HepG2 (cell line): Measurements from ENCODE around the gene KRT6B.

Experiments
- CHD4 ChIP-seq: fragments of 200-600 bp; sonication (generic); IDR thresholded peaks from 2 replicates; pipeline ENCODE4 v1.7.0; 2017; ENCODE audit warnings: mild to moderate bottlenecking, low read length, borderline replicate concordance
- EZH2 ChIP-seq: conservative IDR thresholded peaks from 2 replicates; pipeline ENCODE4 v1.6.1; 2012; ENCODE audit warnings: mild to moderate bottlenecking, low read depth, low read length, moderate library complexity
- FOXM1 ChIP-seq: sonication (generic); formaldehyde crosslinking; IDR thresholded peaks from 2 replicates; pipeline ENCODE4 v1.5.0; 2020; ENCODE audit warnings: missing genetic modification reagents
- MAFG ChIP-seq: sonication (generic); formaldehyde crosslinking; IDR thresholded peaks from 2 replicates; pipeline ENCODE4 v1.5.1; 2020; ENCODE audit warnings: mild to moderate bottlenecking, missing genetic modification reagents
- NR3C1 ChIP-seq: sonication (generic); formaldehyde crosslinking; IDR thresholded peaks from 2 replicates; pipeline ENCODE4 v1.4.0; 2020; ENCODE audit warnings: missing genetic modification reagents
- SPEN ChIP-seq: sonication (generic); formaldehyde crosslinking; IDR thresholded peaks from 2 replicates; pipeline ENCODE4 v1.5.1; 2020; ENCODE audit warnings: low read depth, mild to moderate bottlenecking, missing genetic modification reagents
- TF ChIP-seq, protein P1 (sequence below): sonication (generic); formaldehyde crosslinking; IDR thresholded peaks from 2 replicates; pipeline ENCODE4 v1.5.0; 2020; ENCODE audit warnings: mild to moderate bottlenecking, missing genetic modification reagents, moderate library complexity
- TF ChIP-seq, protein P2 (sequence below): sonication (generic); formaldehyde crosslinking; IDR thresholded peaks from 2 replicates; pipeline ENCODE4 v1.4.0; 2020; ENCODE audit warnings: mild to moderate bottlenecking, missing genetic modification reagents
- TF ChIP-seq, protein P3 (sequence below): sonication (generic); formaldehyde crosslinking; IDR thresholded peaks from 2 replicates; pipeline ENCODE4 v1.4.0; 2020; ENCODE audit warnings: missing genetic modification reagents

DNA sequence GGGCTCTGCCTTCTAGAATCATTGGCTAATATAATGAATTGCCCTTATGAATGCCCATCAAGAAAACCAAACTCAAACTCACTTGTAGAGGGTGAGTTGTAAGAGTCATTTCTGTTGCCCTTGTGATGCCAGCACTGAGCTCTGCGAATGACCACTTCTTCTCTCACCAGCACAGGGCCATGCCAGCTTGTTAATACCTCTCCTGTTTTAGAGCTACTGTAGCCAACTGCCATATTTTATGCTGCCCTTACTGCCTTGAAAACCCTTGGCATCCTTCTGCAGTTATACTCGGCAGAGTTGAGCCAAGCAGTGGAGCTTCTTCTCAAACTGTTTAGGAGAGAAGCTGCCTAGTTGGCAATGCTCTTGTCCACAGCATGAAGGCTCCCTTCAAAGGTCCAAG, 25.9 kb downstream of the KRT6B start:
- no peak for TF ChIP-seq MAFG (CRISPR knock-in tag)
- TF ChIP-seq, protein P1, sequence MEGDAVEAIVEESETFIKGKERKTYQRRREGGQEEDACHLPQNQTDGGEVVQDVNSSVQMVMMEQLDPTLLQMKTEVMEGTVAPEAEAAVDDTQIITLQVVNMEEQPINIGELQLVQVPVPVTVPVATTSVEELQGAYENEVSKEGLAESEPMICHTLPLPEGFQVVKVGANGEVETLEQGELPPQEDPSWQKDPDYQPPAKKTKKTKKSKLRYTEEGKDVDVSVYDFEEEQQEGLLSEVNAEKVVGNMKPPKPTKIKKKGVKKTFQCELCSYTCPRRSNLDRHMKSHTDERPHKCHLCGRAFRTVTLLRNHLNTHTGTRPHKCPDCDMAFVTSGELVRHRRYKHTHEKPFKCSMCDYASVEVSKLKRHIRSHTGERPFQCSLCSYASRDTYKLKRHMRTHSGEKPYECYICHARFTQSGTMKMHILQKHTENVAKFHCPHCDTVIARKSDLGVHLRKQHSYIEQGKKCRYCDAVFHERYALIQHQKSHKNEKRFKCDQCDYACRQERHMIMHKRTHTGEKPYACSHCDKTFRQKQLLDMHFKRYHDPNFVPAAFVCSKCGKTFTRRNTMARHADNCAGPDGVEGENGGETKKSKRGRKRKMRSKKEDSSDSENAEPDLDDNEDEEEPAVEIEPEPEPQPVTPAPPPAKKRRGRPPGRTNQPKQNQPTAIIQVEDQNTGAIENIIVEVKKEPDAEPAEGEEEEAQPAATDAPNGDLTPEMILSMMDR (CRISPR knock-in tag): no peak
- TF ChIP-seq, protein P2, sequence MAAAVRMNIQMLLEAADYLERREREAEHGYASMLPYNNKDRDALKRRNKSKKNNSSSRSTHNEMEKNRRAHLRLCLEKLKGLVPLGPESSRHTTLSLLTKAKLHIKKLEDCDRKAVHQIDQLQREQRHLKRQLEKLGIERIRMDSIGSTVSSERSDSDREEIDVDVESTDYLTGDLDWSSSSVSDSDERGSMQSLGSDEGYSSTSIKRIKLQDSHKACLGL: no peak
- no peak for TF ChIP-seq CHD4
- TF ChIP-seq, protein P3, sequence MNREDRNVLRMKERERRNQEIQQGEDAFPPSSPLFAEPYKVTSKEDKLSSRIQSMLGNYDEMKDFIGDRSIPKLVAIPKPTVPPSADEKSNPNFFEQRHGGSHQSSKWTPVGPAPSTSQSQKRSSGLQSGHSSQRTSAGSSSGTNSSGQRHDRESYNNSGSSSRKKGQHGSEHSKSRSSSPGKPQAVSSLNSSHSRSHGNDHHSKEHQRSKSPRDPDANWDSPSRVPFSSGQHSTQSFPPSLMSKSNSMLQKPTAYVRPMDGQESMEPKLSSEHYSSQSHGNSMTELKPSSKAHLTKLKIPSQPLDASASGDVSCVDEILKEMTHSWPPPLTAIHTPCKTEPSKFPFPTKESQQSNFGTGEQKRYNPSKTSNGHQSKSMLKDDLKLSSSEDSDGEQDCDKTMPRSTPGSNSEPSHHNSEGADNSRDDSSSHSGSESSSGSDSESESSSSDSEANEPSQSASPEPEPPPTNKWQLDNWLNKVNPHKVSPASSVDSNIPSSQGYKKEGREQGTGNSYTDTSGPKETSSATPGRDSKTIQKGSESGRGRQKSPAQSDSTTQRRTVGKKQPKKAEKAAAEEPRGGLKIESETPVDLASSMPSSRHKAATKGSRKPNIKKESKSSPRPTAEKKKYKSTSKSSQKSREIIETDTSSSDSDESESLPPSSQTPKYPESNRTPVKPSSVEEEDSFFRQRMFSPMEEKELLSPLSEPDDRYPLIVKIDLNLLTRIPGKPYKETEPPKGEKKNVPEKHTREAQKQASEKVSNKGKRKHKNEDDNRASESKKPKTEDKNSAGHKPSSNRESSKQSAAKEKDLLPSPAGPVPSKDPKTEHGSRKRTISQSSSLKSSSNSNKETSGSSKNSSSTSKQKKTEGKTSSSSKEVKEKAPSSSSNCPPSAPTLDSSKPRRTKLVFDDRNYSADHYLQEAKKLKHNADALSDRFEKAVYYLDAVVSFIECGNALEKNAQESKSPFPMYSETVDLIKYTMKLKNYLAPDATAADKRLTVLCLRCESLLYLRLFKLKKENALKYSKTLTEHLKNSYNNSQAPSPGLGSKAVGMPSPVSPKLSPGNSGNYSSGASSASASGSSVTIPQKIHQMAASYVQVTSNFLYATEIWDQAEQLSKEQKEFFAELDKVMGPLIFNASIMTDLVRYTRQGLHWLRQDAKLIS (CRISPR knock-in tag): no peak
- no peak for TF ChIP-seq NR3C1 (CRISPR knock-in tag)
- no peak for TF ChIP-seq SPEN (CRISPR knock-in tag)
- no peak for TF ChIP-seq EZH2
- TF ChIP-seq FOXM1 (CRISPR knock-in tag): no peak
